Tibial nerve (tissue), 4 donors: ENCODE results near the gene SLC14A1. TPM values are rescaled to one million over a fixed set of nuclear protein-coding genes. Genes with fewer than 3 reads are reported as not detected.

Experiments used
- DNase-seq, 2 donors: peaks; one replicate each; pipeline ENCODE4 v3.0.0-alpha.2; 2019; ENCODE audit warnings: low spot score in 2 of 2
- H3K27ac ChIP-seq, 4 donors: fragments of 200-600 bp; sonication (generic) in 3 of 4; one replicate each; pipeline ENCODE4 v1.5.1; 2017 to 2019; ENCODE audit warnings: mild to moderate bottlenecking in 1 of 4
- H3K27me3 ChIP-seq, 2 donors: fragments of 200-600 bp; sonication (generic) in 1 of 2; one replicate each; pipeline versions ENCODE4 v1.5.1 to v1.6.0; 2017 to 2019
- H3K36me3 ChIP-seq, 3 donors: fragments of 200-600 bp; sonication (generic); one replicate each; pipeline ENCODE4 v1.5.1; 2018 to 2019
- H3K4me1 ChIP-seq, 4 donors: fragments of 200-600 bp; sonication (generic) in 3 of 4; one replicate each; pipeline ENCODE4 v1.5.1; 2017 to 2019
- H3K4me3 ChIP-seq, 4 donors: fragments of 200-600 bp; sonication (generic) in 3 of 4; one replicate each; pipeline ENCODE4 v1.5.1; 2017 to 2019; ENCODE audit warnings: mild to moderate bottlenecking in 1 of 4, moderate library complexity in 1 of 4
- H3K9me3 ChIP-seq, 4 donors: fragments of 200-600 bp; sonication (generic) in 3 of 4; one replicate each; pipeline ENCODE4 v1.5.1; 2017 to 2019
- CTCF ChIP-seq, 5 experiments: fragments of 200-600 bp in 3 of 5; fragments of 450-650 bp in 2 of 5; sonication (generic) in 3 of 5; IDR thresholded peaks; one replicate each; pipeline ENCODE4 v1.5.1; 2016 to 2019; ENCODE audit warnings: antibody characterized with exemption in 5 of 5, mild to moderate bottlenecking in 3 of 5, moderate library complexity in 2 of 5
- EP300 ChIP-seq, 2 donors: sonication (generic); formaldehyde crosslinking; IDR thresholded peaks; one replicate each; pipeline ENCODE4 v1.6.1; 2017; ENCODE audit warnings: antibody characterized with exemption in 2 of 2, mild to moderate bottlenecking in 1 of 2
- POLR2A ChIP-seq, 2 donors: fragments of 450-650 bp; IDR thresholded peaks; one replicate each; pipeline ENCODE4 v1.6.1; 2017; ENCODE audit warnings: antibody characterized with exemption in 2 of 2, mild to moderate bottlenecking in 2 of 2, moderate library complexity in 2 of 2
- WGBS, 2 donors: methylation state at CpG; one replicate each; pipeline ENCODE4 v1.1.5; 2018; 5-methylcytosine and 5-hydroxymethylcytosine counted together
- small RNA-seq: library from RNA; depleted of rRNA; stranded (forward); fragments of <200 nt; gene quantifications from one replicate; pipeline ENCODE3, GENCODE V24; 2016
- total RNA-seq, 4 donors: library from RNA; depleted of rRNA; stranded (reverse); fragments of >200 nt; gene quantifications; one replicate each; pipeline ENCODE4 v1.1.0, GENCODE V29; 2016

SLC14A1 gene
- total RNA-seq, 4 donors from 2014 or later: 0.39 to 3.7 (median 0.60) TPM; not detected in 1

DNA sequence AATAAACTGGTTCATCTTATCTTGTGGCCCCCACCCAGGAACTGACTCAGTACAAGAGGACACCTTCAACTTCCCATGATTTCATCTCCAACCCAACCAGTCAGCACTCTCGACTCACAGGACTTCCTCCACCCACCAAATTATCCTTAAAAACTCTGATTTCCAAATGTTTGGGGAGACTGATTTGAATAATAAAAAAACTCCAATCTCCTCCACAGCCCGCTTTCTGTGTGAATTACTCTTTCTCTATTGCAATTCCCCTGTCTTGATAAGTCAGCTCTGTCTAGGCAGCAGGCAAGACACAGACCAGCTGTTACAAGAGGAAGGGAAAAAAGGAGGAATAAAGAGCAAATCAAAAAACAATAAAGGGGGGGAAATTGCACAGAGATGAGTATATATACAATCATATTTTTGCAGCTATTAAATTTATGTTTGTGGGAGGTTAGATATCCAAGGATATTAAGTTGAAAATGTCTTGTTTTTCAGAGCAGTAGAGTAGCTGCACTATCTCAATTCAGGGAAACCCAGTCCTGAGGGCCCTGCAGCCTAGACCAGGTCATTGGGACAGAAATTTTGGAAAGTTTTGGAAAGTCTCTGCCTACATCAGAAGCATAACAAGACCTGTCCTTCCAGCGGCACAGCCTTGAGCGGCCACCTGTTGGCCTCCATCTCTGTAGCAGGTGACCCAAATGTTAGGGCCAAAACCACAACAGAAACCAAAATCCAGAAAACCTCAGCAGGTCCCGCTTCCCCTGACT lies 68.7 kb downstream of the SLC14A1 start:
- Histone ChIP-seq H3K27ac (no peak overlapping the region), H3K4me1 (no peaks in the 10 kb centered on the region), H3K9me3 (peaks cover 0 to 16% (median 0%) of the 10 kb centered on the region in 4 donors), H3K27me3 (no peaks in the 10 kb centered on the region), H3K36me3 (no peaks in the 10 kb centered on the region), H3K4me3 (no peak overlapping the region)
- 85 to 88% methylated on average over 5 of the region's 5 CpGs for whole genome bisulfite sequencing, 2 donors
- TF ChIP-seq POLR2A (IDR thresholded peaks at IDR 0.05): no peak
- no peak for TF ChIP-seq CTCF (IDR thresholded peaks at IDR 0.05)
- no peak for TF ChIP-seq EP300 (IDR thresholded peaks at IDR 0.05)
- DNase-seq: no peak

- 52 to 67% methylated on average over 4 of the region's 4 CpGs for WGBS, 2 donors
- Histone ChIP-seq H3K4me3 (no peak overlapping the region), H3K36me3 (no peaks in the 10 kb centered on the region), H3K27me3 (no peaks in the 10 kb centered on the region), H3K4me1 (no peaks in the 10 kb centered on the region), H3K9me3 (peaks cover 0 to 16% (median 0%) of the 10 kb centered on the region in 4 donors), H3K27ac (no peak overlapping the region)
- no peak for TF ChIP-seq POLR2A (IDR thresholded peaks at IDR 0.05)
- no peak for TF ChIP-seq EP300 (IDR thresholded peaks at IDR 0.05)
- TF ChIP-seq CTCF (IDR thresholded peaks at IDR 0.05): no peak
- no peak for DNase-seq
Observed at GRCh38 chr18:45793264-45793965, 69.4 kb downstream of the SLC14A1 start.

DNA sequence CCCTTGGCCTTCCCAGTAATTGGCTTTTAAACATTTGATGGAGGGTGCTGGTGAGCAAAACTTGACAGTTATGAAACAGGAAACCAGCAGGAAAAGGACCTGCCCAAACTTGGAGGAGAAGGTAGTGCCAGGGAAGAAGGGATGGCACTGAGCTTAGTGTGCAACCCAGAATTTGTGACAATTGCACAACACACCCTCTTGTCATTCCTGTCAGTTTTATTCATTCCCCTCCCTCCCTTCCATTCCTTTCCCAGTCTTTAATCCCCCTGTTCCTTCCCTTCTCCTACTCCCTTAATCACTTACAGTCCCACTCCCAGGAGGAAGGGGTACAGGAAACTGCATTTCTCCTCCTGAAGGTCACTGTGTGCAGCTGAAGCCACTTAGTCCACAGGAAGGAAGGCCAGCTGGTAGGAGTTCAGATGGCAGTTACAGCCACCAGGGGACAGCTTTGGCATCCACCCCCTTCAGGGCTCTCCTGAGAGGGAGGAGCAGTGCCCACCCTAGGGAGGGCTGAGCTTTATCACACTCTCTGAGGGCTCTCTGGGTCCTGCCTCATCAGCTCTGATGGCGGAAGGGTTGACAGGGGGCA lies 77.5 kb downstream of the SLC14A1 start:
- H3K4me3 ChIP-seq: no peak overlapping the region
- WGBS, 2 donors: 78 to 100% methylated on average over 1 of the region's 1 CpG
- no peak for DNase-seq
- no peaks in the 10 kb centered on the region for H3K4me1 ChIP-seq
- peaks cover 0 to 7% (median 0%) of the 10 kb centered on the region in 3 donors for H3K36me3 ChIP-seq
- H3K27me3 ChIP-seq: no peaks in the 10 kb centered on the region
- no peak for TF ChIP-seq EP300 (IDR thresholded peaks at IDR 0.05)
- no peak for TF ChIP-seq CTCF (IDR thresholded peaks at IDR 0.05)
- no peak for TF ChIP-seq POLR2A (IDR thresholded peaks at IDR 0.05)
- no peak overlapping the region for H3K27ac ChIP-seq
- peaks cover 0 to 29% (median 4%) of the 10 kb centered on the region in 4 donors for H3K9me3 ChIP-seq

Small RNAs within 50 kb of the gene (small RNA-seq; reads per million reads assigned to genes)
- not detected for gene AC087685.1

Other genes starting within 250 kb of the SLC14A1 start
- gene SLC14A2, start 108.7 kb upstream of the SLC14A1 start, total RNA-seq: 1 to 10 TPM in 1 of 4 donors, under 1 TPM in 2, not detected in 1; 0.42 to 1.1 (median 0.60) TPM
- 1 to 10 TPM in 1 of 4 donors, not detected in 3; 4.7 TPM for gene SIGLEC15, start 101.5 kb downstream of the SLC14A1 start, total RNA-seq
- gene EPG5, start 243.1 kb downstream of the SLC14A1 start, total RNA-seq: 10 to 100 TPM; 26.1 to 48.3 (median 40.6) TPM